ENCODE data around the gene DDX52.

DNA sequence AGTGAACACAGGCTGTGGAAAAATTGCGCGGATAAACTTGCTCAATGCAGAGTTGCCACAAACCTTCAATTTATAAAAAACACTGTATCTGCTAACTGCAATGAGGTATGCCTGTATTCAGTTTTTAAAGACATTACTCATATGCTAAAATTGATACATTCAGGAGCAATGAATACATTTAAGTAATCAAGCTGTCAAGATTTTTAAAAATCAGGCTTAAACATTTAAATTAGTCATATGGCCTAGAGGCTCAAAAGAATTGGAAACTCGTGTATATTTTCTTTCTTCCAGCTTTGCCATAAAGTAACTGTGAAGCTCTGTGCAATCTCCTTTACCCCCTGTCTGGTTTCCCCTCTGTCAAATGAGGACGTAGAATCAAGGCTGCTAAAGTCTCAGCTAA, 38.2 kb downstream of the DDX52 start:
- no peak for TF ChIP-seq EZH2 (IDR thresholded peaks at IDR 0.05; ENCODE audit: insufficient read depth, poor library complexity, severe bottlenecking)
- no peak for TF ChIP-seq EZH2phosphoT487 (IDR thresholded peaks at IDR 0.05; ENCODE audit: insufficient read depth, low read depth)

All from GM23248 (cell line).